ENCODE data around the gene SPATA9.

Gene SPATA9, protein sequence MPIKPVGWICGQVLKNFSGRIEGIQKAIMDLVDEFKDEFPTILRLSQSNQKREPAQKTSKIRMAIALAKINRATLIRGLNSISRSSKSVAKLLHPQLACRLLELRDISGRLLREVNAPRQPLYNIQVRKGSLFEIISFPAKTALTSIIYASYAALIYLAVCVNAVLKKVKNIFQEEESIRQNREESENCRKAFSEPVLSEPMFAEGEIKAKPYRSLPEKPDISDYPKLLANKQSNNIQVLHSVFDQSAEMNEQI

GRCh38 chr5:95682891-95683290, at the start of gene SPATA9:
Gene SPATA9 (minus strand): TSS chr5:95682991. CDS start chr5:95682854, 137 bp downstream.
- no peak for DNase-seq

- DNase-seq: peak; percentile 26
Observed at GRCh38 chr5:95731571-95732554, 49.1 kb upstream of the SPATA9 start.

DNA sequence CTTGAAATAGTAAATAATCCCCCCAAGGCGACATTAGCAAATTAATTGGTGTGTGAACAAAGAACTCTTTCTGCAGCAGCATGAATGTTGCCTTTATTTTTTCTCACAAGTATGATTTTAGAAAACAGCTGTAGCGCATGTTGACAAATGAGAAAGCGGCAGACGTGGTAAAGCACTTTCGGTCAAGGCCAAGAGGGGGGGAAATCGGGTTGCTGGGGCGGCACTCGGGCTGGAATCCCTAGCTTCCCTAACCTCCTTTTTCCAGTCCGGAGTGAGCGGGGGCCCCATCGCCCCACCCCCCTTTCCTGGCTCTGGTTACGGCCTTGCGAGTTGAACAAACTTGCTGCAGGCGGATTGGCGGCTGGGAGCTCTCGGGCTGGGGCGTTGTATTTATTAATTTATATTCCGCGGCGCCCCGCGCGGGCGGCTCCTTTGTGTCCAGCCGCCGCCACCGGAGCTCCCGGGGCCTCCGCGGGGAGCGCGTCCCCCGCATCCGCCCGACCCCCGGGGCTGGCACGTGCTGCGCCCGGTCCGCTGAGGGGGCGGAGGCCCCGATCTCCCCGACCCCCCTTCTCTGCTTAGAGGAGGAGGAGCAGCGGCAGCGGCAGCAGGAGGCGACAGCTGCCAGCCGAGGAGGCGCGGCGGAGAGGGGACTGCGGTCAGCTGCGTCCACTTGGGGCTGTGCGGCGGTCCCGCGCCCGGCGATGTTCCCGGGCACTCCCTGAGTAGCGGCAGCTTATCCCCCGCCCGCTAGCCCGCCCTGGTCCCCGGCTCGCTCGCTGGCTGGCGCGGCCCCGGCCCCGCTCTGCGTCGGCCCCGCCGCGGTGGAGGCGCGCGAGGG, 48.2 kb upstream of the SPATA9 start, which contains the start of gene RHOBTB3:
Gene RHOBTB3, plus strand, starts transcription at position 607 of the 841 bp plus-strand sequence. CDS start 347 bp downstream, outside the sequence.
- peak; percentile 56 for DNase-seq

DNA sequence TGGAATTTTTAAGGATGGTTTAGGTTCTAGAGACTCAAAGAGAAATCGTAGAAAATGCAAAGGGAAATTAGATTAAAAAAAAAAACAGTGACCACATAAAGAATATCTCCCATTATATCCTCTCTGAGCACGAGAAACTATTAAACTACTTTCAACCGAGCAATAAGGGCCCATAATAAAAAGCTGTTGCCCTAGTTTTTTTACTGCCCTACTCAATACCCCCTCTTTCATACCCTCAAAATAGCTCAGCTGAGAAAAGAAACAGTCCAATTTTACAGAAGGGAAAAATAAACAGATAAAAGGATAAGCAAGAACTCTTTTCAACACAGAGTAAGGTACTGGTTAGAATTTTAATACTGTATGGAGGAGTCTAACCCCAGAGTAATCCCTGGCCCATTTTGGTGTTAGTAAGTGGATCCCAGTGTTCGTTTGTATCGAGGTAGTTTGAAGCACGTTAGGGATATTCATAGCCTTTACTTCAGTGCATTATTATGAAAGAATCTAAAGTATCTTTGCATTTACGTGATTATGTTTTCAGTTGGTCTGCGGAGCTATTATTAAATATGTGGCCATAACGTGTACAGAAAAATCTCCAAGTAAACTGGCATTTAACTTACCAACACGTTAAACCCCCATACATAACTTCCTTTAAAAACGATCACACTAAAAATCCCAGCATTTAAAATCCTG, 47.4 kb upstream of the SPATA9 start:
- no peak for DNase-seq

GRCh38 chr5:95729115-95730010, 46.6 kb upstream of the SPATA9 start:
- DNase-seq: no peak

DNA sequence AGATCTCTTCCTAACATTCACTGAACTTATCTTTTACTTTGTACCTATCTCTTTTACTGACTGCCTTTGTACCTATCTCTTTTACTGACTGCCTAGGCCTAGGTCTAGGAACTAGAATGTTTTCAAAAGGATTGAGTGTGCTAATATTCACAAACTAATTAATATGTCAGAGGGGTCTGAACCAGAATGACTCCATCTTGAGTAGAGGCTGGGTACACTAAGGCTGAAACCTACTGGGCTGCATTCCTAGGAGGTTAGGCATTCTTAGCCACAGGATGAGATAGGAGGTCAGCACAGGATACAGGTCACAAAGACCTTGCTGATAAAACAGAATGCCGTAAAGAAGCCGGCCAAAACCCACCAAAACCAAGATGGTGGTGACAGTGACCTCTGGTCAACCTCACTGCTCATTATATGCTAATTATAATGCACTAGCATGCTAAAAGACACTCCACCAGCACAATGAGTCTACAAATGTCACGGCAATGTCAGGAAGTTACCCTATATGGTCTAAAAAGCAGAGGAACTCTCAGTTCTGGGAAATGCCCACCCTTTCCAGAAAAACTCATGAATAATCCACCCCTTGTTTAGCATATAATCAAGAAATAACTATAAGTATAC, 45.8 kb upstream of the SPATA9 start:
- no peak for DNase-seq

- DNase-seq: peak; percentile 42
Observed at GRCh38 chr5:95727764-95728191, 45.0 kb upstream of the SPATA9 start.

GRCh38 chr5:95726811-95727763, 44.3 kb upstream of the SPATA9 start:
- DNase-seq: no peak

GRCh38 chr5:95725937-95726810, 43.4 kb upstream of the SPATA9 start:
- no peak for DNase-seq

- DNase-seq: no peak
Observed at GRCh38 chr5:95725071-95725820, 42.5 kb upstream of the SPATA9 start.

- no peak for DNase-seq
Observed at GRCh38 chr5:95723632-95724369, 41.0 kb upstream of the SPATA9 start.

GRCh38 chr5:95721582-95722295, 38.9 kb upstream of the SPATA9 start:
- DNase-seq: no peak

GRCh38 chr5:95720094-95720786, 37.4 kb upstream of the SPATA9 start:
- no peak for DNase-seq

GRCh38 chr5:95718738-95719137, 35.9 kb upstream of the SPATA9 start:
- no peak for DNase-seq

GRCh38 chr5:95718203-95718602, 35.4 kb upstream of the SPATA9 start:
- no peak for DNase-seq

DNA sequence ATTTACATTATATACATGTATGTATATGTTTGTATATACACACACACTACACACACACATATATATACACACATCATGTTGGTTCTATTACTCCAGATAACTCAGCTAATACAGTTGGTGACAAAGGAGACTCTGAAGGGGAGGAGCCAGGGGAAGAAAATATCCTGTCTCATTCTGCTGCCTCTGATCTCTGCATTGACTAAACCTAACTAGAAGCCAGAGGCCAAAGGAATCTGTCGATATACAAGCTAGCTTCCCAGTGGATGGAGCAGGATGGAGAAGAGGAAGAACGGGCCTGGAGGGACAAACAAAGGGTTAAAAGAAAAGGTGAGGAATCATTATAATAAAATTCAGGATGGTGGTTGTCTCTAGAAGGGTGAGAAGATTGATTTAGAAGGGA, 34.6 kb upstream of the SPATA9 start:
- DNase-seq: no peak

Measured in NCI-H1105 treated with DMSO at 0.1 percent for 48 hours (cell line).